HG02623 (cell line): ENCODE measurements around the gene CCDC146.
A peak's percentile ranks its signal among the peaks of the same experiment; 100 is the strongest.
"Not testable (repeated sequence)": the region's sequence is repeated elsewhere in the genome, so short reads cannot be mapped to it uniquely, and the experiment has no call there.

Experiments
- ATAC-seq: cut with Tn5 transposase; IDR thresholded peaks from one replicate; pipeline ENCODE4 v1.9.1; 2021; ENCODE audit warnings: moderate library complexity; ENCODE audit not compliant: unreplicated experiment

CCDC146 gene

GRCh38 chr7:77199013-77199966 lies 76.9 kb downstream of the CCDC146 start, which contains the start of gene FGL2:
FGL2 (minus strand) TSS chr7:77199819; CDS start chr7:77199793, 26 bp downstream.
- ATAC-seq: no peak

GRCh38 chr7:77200542-77200941 lies 78.1 kb downstream of the CCDC146 start:
- ATAC-seq: no peak

- ATAC-seq: peak; percentile 90
Observed at GRCh38 chr7:77202481-77202976, 80.1 kb downstream of the CCDC146 start.

GRCh38 chr7:77205706-77206105 lies 83.3 kb downstream of the CCDC146 start:
- ATAC-seq: no peak

- no peak for ATAC-seq
Observed at GRCh38 chr7:77208416-77208815, 86.0 kb downstream of the CCDC146 start.

- ATAC-seq: no peak
Observed at GRCh38 chr7:77209479-77210139, 87.2 kb downstream of the CCDC146 start.

GRCh38 chr7:77216181-77216845 lies 93.9 kb downstream of the CCDC146 start:
- ATAC-seq: no peak

GRCh38 chr7:77217474-77218185 lies 95.2 kb downstream of the CCDC146 start:
- no peak for ATAC-seq

GRCh38 chr7:77219701-77220331 lies 97.4 kb downstream of the CCDC146 start:
- ATAC-seq: not testable (repeated sequence)

GRCh38 chr7:77222065-77222464 lies 99.7 kb downstream of the CCDC146 start:
- ATAC-seq: no peak

- ATAC-seq: no peak
Observed at GRCh38 chr7:77222819-77223218, 100.4 kb downstream of the CCDC146 start.

- ATAC-seq: no peak
Observed at GRCh38 chr7:77223261-77223660, 100.8 kb downstream of the CCDC146 start.

GRCh38 chr7:77226357-77226839 lies 104.0 kb downstream of the CCDC146 start:
- ATAC-seq: no peak

GRCh38 chr7:77228795-77229194 lies 106.4 kb downstream of the CCDC146 start:
- ATAC-seq: not testable (repeated sequence)

GRCh38 chr7:77232467-77232866 lies 110.1 kb downstream of the CCDC146 start:
- ATAC-seq: no peak

GRCh38 chr7:77235276-77235675 lies 112.9 kb downstream of the CCDC146 start:
- no peak for ATAC-seq

GRCh38 chr7:77238703-77239136 lies 116.3 kb downstream of the CCDC146 start:
- no peak for ATAC-seq

GRCh38 chr7:77239471-77239870 lies 117.1 kb downstream of the CCDC146 start:
- no peak for ATAC-seq

GRCh38 chr7:77242068-77242467 lies 119.7 kb downstream of the CCDC146 start:
- ATAC-seq: no peak

GRCh38 chr7:77242554-77242953 lies 120.1 kb downstream of the CCDC146 start:
- ATAC-seq: no peak
